GM21360 (cell line): Measurements from ENCODE around the gene CRP.
"Not testable (repeated sequence)": the region's sequence is repeated elsewhere in the genome, so short reads cannot be mapped to it uniquely, and the experiment has no call there.

ENCODE experiments used
- ATAC-seq: cut with Tn5 transposase; IDR thresholded peaks from one replicate; pipeline ENCODE4 v1.9.1; 2021; ENCODE audit warnings: mild to moderate bottlenecking, moderate library complexity; ENCODE audit not compliant: unreplicated experiment

The CRP gene

DNA sequence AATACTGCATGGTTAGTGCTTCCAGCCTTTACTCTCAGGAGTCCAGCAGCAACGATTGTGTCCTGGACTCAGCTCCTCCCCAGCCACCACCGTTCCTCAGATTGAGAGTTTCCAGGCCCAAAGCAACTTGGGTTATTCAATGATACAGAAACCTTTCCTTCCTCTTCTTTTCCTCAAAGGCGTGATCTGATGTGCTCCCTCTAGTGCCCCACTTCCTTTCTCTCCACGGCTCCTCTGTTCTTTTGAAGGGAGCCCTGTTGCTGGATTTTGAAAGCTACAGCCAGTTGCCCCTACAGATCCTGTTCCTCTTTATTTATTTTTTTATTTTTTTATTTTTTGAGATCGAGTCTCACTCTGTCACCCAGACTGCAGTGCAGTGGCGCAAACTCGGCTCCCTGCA is 14.1 kb downstream of the CRP start:
- ATAC-seq: no peak

DNA sequence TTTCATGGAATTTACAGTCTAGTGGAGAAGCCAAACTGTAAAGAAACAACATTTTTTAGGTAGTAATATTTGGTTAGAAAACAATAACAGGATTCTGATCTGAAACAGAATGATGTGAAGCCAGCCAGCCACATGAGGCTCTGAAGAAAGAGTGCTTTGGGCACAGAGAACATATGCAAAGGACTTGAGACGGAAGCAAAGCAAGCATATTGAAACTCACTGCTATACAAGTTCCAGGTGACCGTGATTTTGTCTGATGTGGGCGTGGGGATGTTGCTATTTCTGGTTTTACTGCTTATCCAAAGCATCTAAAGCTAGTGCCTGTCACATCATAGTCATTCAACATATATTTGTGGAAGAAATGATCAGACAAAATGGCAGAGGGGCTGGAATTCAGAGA is 14.7 kb downstream of the CRP start:
- ATAC-seq: no peak

DNA sequence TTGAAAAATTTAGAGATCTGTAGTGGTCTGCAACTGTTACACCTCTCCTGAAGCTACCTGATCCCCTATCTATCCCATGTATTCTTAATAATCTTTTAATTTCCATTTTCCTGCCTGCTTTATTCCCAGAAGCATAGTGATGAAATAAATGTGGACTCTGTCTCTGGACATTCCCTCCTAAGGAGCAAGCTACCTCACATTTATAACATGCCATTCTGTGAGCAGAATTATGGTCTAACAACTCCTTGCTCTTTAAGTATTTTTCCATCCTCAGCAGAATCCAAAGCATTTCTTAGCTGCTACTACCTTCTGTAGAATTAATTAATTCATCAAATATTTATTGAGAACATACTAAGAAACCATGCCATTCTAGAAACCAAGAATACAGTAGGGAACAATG is 15.1 kb downstream of the CRP start:
- no peak for ATAC-seq

DNA sequence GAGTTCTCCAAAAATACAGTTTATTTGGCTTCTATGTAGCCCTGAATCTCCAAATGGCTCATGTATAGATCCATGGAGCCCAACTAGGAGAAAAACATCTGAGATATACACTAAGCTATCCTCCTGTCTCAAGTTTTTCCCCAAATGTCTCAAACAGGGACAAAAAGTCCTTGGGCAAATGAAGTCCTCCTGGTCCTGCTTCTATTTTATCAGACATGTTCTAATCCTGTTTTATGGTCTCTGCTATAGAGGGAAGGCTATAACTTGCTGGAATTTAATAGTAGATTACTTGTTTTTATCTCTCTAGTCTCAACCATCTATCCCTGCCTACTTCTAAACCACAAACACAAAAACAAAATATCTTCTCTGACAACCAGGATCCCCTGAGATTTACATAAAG is 26.9 kb downstream of the CRP start:
- no peak for ATAC-seq

DNA sequence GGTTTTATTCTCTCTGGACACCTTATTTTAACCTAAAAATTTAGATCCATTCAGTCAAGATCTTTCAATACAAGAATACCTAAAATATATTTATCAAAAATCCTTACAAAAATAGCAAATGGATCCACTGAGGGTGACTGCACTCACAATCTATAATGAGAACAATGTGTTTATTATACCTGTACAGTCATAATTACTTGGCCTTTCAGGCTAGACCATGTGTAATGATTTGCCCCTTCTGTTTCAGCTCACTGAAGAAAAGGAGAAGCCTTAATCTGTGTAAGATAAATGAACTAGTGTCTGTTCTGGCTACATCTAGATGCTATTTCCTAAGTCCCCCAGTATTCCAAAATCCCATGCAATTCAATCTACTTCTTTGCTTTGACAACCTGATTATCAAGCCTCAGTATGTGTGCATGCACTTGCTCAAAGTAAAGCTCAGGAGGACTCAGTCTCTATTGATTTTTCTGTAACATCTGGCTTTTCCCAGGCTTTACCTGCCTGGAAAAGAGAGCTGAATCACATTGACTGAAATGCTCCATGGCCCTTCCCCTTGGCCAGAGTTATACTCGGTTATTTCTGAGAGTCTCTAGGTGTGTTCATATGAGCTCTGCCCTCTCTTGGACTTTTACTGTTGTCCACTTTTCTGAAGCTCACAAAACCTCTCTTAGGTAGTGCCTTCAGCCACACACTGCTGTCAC is 27.6 kb downstream of the CRP start:
- no peak for ATAC-seq

DNA sequence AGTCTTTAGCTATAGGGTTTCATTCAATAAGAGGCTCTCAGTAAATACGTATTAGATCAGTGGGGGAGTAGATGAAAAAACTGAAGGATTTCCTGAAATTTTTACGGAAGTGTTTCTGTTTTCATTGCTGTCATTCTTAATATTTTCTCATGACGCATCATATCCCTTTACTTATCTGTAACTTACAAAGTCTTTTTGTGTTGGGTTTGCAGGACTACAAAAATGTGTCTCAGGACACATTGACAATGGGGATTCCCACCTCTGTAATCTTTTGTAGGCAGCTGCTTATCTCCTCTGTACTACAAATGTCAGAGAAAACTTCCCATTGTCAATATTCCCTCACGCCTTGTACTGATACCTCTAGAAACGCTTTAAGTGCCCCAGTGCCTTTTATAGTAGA is 35.5 kb downstream of the CRP start:
- ATAC-seq: no peak

DNA sequence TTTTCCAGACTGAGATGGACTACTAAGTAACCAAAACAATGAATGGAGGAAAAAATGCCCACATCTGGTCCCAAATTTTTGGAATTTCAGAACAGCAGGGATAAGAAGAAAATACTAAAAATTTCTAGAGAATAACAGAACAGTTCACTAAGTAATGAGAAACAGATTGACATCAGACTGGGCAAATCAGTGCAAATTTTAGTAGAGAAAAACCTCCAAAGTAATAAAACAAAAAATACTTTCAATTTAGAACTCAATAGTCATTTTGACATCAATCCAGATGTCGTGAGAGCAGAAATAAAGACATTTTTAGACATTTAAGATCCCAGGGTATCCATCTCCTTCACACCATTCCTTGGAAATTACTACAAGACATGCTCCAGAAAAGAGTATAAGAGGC is 39.3 kb downstream of the CRP start:
- no peak for ATAC-seq

DNA sequence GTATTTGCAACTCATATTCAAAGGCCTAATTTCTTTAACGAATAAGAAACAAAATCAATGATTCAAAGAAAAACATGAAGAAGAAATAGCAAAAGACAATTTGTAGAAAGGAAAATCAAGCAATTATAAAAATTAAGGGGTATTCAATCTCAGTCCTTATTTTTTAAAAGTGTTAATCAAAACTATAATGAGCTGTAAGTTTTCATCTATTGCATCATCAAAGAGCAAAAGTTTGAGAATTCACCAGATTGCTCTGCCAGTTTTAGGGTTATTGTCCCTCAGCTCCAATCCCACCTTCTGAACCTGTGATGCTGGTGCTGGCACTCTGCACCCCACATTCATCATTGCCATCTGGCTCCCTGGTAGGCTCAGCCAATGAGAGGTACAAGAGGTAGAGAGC is 42.0 kb downstream of the CRP start:
- not testable (repeated sequence) for ATAC-seq

DNA sequence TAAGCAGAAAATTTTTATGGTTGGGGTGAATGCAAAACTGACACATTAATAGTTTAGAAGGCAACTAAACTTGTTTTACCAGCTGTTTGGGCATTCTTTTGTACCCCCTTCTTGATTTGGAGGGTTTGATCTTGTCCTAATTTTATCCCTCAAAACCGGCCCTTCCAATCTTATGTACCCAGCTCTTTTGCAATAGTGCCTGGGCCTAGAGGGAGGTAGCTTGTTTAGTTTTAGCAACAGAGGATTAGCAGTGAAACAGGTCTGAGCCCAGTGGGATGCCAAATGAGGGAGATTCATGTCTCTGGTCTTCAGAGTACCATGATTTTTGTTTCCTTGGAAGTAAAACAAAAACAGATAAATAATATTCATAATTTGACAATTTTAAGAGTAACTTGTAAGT is 45.1 kb downstream of the CRP start:
- no peak for ATAC-seq

DNA sequence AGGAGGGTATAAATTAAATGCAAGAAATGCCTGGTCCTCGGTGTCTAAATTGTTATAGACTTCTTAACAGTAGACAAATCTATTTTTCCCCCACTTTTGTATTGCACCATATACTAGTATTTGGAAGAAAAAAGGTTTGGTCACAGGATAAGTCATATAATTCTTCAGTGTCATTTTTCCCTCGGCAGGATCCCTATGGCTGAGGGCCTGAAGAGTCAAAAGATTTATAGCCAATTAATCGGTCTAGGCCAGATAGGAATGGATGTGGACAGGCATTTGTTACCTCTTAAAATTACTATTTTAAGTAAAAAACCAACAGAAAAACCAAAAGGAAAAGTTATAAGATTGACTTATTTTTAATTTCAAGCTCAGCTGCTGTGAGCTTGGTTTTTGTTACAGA is 45.6 kb downstream of the CRP start:
- no peak for ATAC-seq

DNA sequence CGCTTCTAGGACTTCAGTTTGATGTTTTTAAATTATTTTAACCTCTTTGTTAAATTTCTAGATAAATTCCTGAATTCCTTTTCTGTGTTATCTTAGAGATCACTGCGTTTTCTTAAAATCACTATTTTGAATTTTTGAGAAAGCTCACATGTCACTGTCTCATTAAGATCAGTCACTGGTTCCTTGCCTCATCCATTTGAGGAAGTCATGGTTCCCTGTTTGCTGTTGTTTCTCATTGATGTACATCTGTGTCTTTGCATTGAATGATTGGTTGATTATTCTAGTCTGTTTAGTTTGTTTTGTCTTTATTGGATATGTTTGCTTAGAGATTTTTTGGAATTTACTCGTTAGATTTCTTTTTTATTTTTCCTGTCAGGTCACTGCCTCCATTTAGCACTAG is 50.1 kb downstream of the CRP start:
- ATAC-seq: no peak

DNA sequence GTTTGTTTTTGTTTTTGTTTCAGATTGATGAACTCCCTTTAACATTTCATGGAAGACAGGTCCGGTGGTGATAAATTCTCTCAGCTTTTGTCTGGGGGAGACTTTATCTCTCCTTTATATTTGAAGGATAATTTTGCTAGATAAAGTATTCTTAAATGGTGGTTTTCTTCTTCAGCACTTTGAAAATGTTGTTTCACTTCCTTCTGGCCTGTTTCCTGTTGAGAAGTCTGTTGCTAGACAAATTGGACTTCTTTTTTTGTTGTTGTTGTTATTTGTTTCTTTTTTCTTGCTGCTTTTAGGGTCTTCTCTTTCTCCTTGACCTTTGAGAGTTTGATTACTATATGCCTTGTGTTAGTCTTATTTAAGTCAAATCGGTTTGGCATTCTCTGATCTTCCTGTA is 50.8 kb downstream of the CRP start:
- ATAC-seq: no peak
